ENCODE measurements around the gene IL23A. TPM values are rescaled to one million over a fixed set of nuclear protein-coding genes. Genes with fewer than 3 reads are reported as not detected.

Gene IL23A
- total RNA-seq, 2 experiments from 2014 or later: 41.3 to 41.5 TPM

- intact Hi-C loops (cut with micrococcal nuclease): no loop called here
- CTCF ChIA-PET: interaction anchor here (1.3 to 2.8 kb wide), 7 partner anchors 10 to 165 kb away, joined by 3 to 10 read pairs (median 3); partner anchors contain the start of genes ANKRD52 and SMARCC2
- no peaks in the 10 kb centered on the region for H3K9me3 Mint-ChIP-seq
- POLR2A ChIA-PET: interaction anchor here (0.8 to 3.5 kb wide), 13 partner anchors 10 to 439 kb away, joined by 3 to 12 read pairs (median 4); partner anchors contain the start of genes SMARCC2 and TIMELESS
- H3K27ac Mint-ChIP-seq: peak overlapping the region; percentile 94
- TF ChIP-seq CTCF (IDR thresholded peaks at IDR 0.05): no peak
- H3K4me3 Mint-ChIP-seq: peak overlapping the region; percentile 93
- ATAC-seq: no peak
- peaks cover 37% of the 10 kb centered on the region for H3K36me3 Mint-ChIP-seq (ENCODE audit: low read depth)
- peaks cover 46% of the 10 kb centered on the region for H3K4me1 Mint-ChIP-seq (ENCODE audit: low read depth)
- no peak for DNase-seq
- no peaks in the 10 kb centered on the region for H3K27me3 Mint-ChIP-seq
These were observed 39.9 kb upstream of the IL23A start for GRCh38 chr12:56298828-56299227.

GRCh38 chr12:56299308-56299852 is 39.3 kb upstream of the IL23A start:
- Mint-ChIP-seq H3K36me3 (ENCODE audit: low read depth) (peaks cover 37% of the 10 kb centered on the region), H3K27ac (peak overlapping the region; percentile 94), H3K4me1 (ENCODE audit: low read depth) (peaks cover 43% of the 10 kb centered on the region), H3K27me3 (no peaks in the 10 kb centered on the region), H3K9me3 (no peaks in the 10 kb centered on the region), H3K4me3 (peak overlapping the region; percentile 93)
- ATAC-seq (no peak), DNase-seq (peak; percentile 38)
- no peak for TF ChIP-seq CTCF (IDR thresholded peaks at IDR 0.05)
- POLR2A ChIA-PET: interaction anchor here (0.6 to 3.5 kb wide), 16 partner anchors 8 to 440 kb away, joined by 3 to 12 read pairs (median 4); partner anchors contain the start of genes PAN2 and TIMELESS
- intact Hi-C loops (cut with micrococcal nuclease): no loop called here
- CTCF ChIA-PET: interaction anchor here (1.0 to 2.8 kb wide), 6 partner anchors 9 to 171 kb away, joined by 3 to 10 read pairs (median 3); partner anchors contain the start of genes ESYT1 and SMARCC2

GRCh38 chr12:56299853-56300643 is 38.6 kb upstream of the IL23A start, which contains the start of gene CS:
Gene CS, minus strand, starts transcription at chr12:56300330. Its CDS starts 129 bp downstream, at chr12:56300201.
- intact Hi-C loops (cut with micrococcal nuclease): no loop called here
- H3K27me3 Mint-ChIP-seq: no peaks in the 10 kb centered on the region
- DNase-seq (peak; percentile 99), ATAC-seq (peak; percentile 99)
- TF ChIP-seq CTCF (IDR thresholded peaks at IDR 0.05): no peak
- H3K27ac Mint-ChIP-seq: peak within 1 kb of the TSS; percentile 94
- peaks cover 37% of the 10 kb centered on the region for H3K36me3 Mint-ChIP-seq (ENCODE audit: low read depth)
- ChIA-PET POLR2A (interaction anchor here (0.6 to 3.5 kb wide), 15 partner anchors 8 to 441 kb away, joined by 3 to 12 read pairs (median 3); partner anchors contain the start of gene PAN2), CTCF (interaction anchor here (0.8 to 1.5 kb wide), 4 partner anchors 8 to 172 kb away, joined by 3 read pairs; partner anchors contain the start of gene ESYT1)
- peaks cover 43% of the 10 kb centered on the region for H3K4me1 Mint-ChIP-seq (ENCODE audit: low read depth)
- no peaks in the 10 kb centered on the region for H3K9me3 Mint-ChIP-seq
- peak within 1 kb of the TSS; percentile 93 for H3K4me3 Mint-ChIP-seq

GRCh38 chr12:56300644-56301464 is 37.8 kb upstream of the IL23A start:
- Mint-ChIP-seq H3K27me3 (no peaks in the 10 kb centered on the region), H3K9me3 (no peaks in the 10 kb centered on the region), H3K36me3 (ENCODE audit: low read depth) (peaks cover 41% of the 10 kb centered on the region), H3K27ac (peak overlapping the region; percentile 94), H3K4me1 (ENCODE audit: low read depth) (peaks cover 43% of the 10 kb centered on the region), H3K4me3 (peak overlapping the region; percentile 93)
- intact Hi-C loops (cut with micrococcal nuclease): no loop called here
- DNase-seq (no peak), ATAC-seq (no peak)
- no peak for TF ChIP-seq CTCF (IDR thresholded peaks at IDR 0.05)
- ChIA-PET CTCF (interaction anchor here (0.8 to 1.2 kb wide), 5 partner anchors 23 to 149 kb away, joined by 3 read pairs; partner anchors contain the start of gene MYL6B), POLR2A (interaction anchor here (0.6 to 2.9 kb wide), 9 partner anchors 9 to 170 kb away, joined by 3 to 10 read pairs (median 4); partner anchors contain the start of gene PAN2)
